Mucosa of rectum (tissue), 2 donors: Measurements from ENCODE around the gene AICDA.
A peak's percentile ranks its signal among the peaks of the same experiment; 100 is the strongest.
"Not testable (repeated sequence)": the region's sequence is repeated elsewhere in the genome, so short reads cannot be mapped to it uniquely, and the experiment has no call there.

ENCODE experiments used
- H3K27ac ChIP-seq, 2 donors: one replicate each; pipeline ENCODE4 v1.7.0; 2013; ENCODE audit warnings: inconsistent platforms in 2 of 2, low read depth in 2 of 2, low read length in 2 of 2
- H3K27me3 ChIP-seq, 2 donors: one replicate each; pipeline ENCODE4 v1.7.0; 2013; ENCODE audit warnings: low read length in 2 of 2; ENCODE audit not compliant: control insufficient read depth in 2 of 2, insufficient read depth in 2 of 2
- H3K36me3 ChIP-seq, 2 donors: one replicate each; pipeline ENCODE4 v1.7.0; 2013; ENCODE audit warnings: low read length in 2 of 2; ENCODE audit not compliant: control insufficient read depth in 2 of 2, insufficient read depth in 2 of 2
- H3K4me1 ChIP-seq, 2 donors: one replicate each; pipeline ENCODE4 v1.7.0; 2013; ENCODE audit warnings: low read length in 2 of 2, mild to moderate bottlenecking in 1 of 2; ENCODE audit not compliant: control insufficient read depth in 2 of 2, insufficient read depth in 2 of 2
- H3K4me3 ChIP-seq, 2 donors: one replicate each; pipeline ENCODE4 v1.7.0; 2013; ENCODE audit warnings: low read length in 2 of 2
- H3K9ac ChIP-seq, 2 donors: one replicate each; pipeline ENCODE4 v1.7.0; 2013; ENCODE audit warnings: low read length in 2 of 2, low read depth in 1 of 2, mild to moderate bottlenecking in 1 of 2
- H3K9me3 ChIP-seq, 2 donors: one replicate each; pipeline ENCODE4 v1.7.0; 2013; ENCODE audit warnings: low read length in 2 of 2; ENCODE audit not compliant: control insufficient read depth in 2 of 2
- donor health status: healthy.
- donor health status: Normal muscosa, but diverticular disease.

AICDA gene

GRCh38 chr12:8590842-8591545, 21.7 kb downstream of the AICDA start:
- no peak overlapping the region for H3K4me3 ChIP-seq
- H3K27me3 ChIP-seq: no peaks in the 10 kb centered on the region
- no peak overlapping the region for H3K9ac ChIP-seq
- no peak overlapping the region for H3K27ac ChIP-seq
- H3K4me1 ChIP-seq: no peaks in the 10 kb centered on the region
- H3K36me3 ChIP-seq: no peaks in the 10 kb centered on the region
- no peaks in the 10 kb centered on the region for H3K9me3 ChIP-seq

- Histone ChIP-seq H3K4me3 (no peak overlapping the region), H3K36me3 (no peaks in the 10 kb centered on the region), H3K27me3 (no peaks in the 10 kb centered on the region), H3K27ac (no peak overlapping the region), H3K9me3 (no peaks in the 10 kb centered on the region), H3K4me1 (no peaks in the 10 kb centered on the region), H3K9ac (no peak overlapping the region)
These were observed 23.0 kb downstream of the AICDA start for GRCh38 chr12:8589679-8590078.

DNA sequence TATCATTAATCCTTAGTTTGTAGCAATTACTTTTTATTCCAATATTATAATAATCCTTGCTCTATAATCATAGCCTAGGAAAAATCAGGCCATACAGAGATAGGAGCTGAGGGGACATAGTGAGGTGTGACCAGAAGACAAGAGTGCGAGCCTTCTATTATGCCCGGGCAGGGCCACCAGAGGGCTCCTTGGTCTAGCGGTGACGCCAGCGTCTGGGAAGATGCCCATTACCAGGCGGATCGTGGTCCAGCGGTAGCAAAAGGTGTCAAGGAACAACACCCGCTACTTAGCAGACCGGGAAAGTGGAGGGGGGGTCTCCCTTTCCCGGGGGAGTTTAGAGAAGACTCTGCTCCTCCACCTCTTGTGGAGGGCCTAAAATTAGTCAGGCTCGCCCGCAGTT, 28.2 kb downstream of the AICDA start:
- not testable (repeated sequence) for H3K4me1 ChIP-seq

GRCh38 chr12:8584004-8584403, 28.7 kb downstream of the AICDA start:
- H3K36me3 ChIP-seq: no peaks in the 10 kb centered on the region
- no peak overlapping the region for H3K27ac ChIP-seq
- H3K27me3 ChIP-seq: no peaks in the 10 kb centered on the region
- no peak overlapping the region for H3K4me3 ChIP-seq
- no peaks in the 10 kb centered on the region for H3K9me3 ChIP-seq
- no peaks in the 10 kb centered on the region for H3K4me1 ChIP-seq
- H3K9ac ChIP-seq: no peak overlapping the region

More for the DNA sequence above, 28.2 kb downstream of the AICDA start:
- not testable (repeated sequence) for H3K27ac ChIP-seq, H3K36me3 ChIP-seq, H3K27me3 ChIP-seq, H3K9me3 ChIP-seq, H3K9ac ChIP-seq, H3K4me3 ChIP-seq

DNA sequence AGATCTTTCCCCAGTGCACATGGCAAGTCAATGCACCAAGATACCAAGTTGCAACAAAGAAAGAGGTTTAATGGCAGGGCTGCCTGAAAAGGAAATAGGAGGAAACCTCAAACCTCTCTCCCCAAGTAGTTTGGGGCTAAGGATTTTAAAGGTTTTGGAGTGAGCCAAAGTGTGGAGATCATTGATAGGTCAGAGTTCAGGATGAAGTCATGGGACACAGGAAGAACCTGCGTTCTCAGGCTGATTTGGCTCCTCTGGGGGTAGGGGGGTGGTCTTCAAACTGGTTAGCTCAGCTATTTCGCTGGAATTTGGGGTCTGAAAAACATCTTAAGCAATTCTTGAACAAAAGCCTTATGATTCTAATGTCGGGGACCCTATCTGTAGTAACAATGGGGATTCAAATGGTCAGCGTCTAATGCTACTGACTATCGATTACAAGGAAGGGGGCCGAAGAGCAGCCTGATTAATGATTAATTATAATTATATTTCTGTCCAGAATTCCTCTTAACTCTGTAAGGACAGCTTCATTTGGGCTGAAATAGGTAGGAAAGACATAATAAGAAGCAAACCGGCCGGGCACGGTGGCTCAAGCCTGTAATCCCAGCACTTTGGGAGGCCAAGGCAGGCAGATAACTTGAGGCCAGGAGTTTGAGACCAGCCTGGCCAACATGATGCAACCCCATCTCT, 31.4 kb downstream of the AICDA start:
- Histone ChIP-seq H3K27me3 (no peaks in the 10 kb centered on the region), H3K9ac (no peak overlapping the region), H3K9me3 (no peaks in the 10 kb centered on the region), H3K36me3 (no peaks in the 10 kb centered on the region), H3K4me3 (no peak overlapping the region), H3K4me1 (no peaks in the 10 kb centered on the region), H3K27ac (no peak overlapping the region)

- H3K4me3 ChIP-seq: no peak overlapping the region
- H3K9me3 ChIP-seq: no peaks in the 10 kb centered on the region
- no peak overlapping the region for H3K9ac ChIP-seq
- H3K27ac ChIP-seq: no peak overlapping the region
- no peaks in the 10 kb centered on the region for H3K4me1 ChIP-seq
- H3K27me3 ChIP-seq: no peaks in the 10 kb centered on the region
- no peaks in the 10 kb centered on the region for H3K36me3 ChIP-seq
These were observed 34.8 kb downstream of the AICDA start for GRCh38 chr12:8577879-8578278.

DNA sequence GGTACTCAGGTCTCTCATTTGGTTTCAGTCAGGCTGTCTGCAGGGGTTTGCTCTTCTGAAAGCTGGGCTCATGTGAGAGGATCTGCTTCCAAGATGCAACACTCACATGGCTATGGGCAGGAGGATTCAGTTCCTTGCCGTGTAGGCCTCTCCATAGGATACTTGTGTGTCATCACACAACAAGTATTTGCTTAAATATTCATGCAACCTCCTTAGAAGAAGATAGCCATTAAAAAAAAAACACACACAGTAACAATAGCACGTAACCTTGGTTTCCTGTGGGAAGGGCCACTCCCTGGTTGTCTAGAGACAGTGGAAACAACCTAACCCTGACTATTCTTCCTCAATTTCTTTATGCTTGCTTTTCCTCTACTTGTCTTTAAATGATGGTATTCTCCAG, 40.2 kb downstream of the AICDA start:
- no peak overlapping the region for H3K9ac ChIP-seq
- H3K36me3 ChIP-seq: no peaks in the 10 kb centered on the region
- H3K27me3 ChIP-seq: no peaks in the 10 kb centered on the region
- no peaks in the 10 kb centered on the region for H3K4me1 ChIP-seq
- no peaks in the 10 kb centered on the region for H3K9me3 ChIP-seq
- no peak overlapping the region for H3K4me3 ChIP-seq
- no peak overlapping the region for H3K27ac ChIP-seq

DNA sequence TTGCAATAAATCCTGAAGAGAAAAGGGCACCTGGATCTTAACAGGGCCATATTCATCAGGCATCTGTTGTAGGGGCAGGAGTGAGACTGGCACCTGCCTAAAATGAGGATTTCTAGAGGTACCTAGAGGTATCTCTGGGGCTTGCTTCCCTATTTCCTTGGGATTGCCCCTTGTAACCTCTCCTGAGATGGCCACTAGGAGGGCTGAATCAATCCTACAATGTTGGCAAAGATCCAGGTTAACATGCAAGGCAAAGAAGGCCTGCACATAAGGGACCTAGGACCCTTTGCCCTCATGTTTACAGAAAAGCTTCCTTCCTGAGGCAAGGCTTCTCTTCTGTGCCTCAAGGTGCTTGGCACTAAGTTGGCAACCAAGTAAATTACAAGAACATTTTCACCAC, 46.1 kb downstream of the AICDA start:
- Histone ChIP-seq H3K27ac (peak overlapping the region in 1 of 2 donors; percentile 29), H3K9me3 (no peaks in the 10 kb centered on the region), H3K9ac (no peak overlapping the region), H3K4me1 (no peaks in the 10 kb centered on the region), H3K4me3 (no peak overlapping the region), H3K36me3 (no peaks in the 10 kb centered on the region), H3K27me3 (no peaks in the 10 kb centered on the region)

DNA sequence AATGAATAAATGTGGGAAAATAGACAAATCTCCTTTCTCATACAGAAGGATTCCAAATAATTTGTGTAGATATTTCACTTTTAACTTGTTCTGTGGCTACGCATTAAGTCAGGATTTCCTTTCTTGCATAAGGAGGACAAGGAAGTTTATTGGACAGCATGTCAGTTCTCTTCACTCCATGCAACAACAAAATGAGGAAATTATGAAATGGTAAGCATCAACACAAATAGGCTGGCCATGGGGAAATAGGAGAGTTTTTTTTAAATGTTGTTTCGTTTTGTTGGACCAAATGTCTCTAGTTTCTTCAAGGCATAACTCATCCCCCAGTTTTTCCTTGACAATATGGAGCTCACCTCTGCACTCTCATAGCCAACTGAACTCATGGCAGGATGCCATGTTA, 46.6 kb downstream of the AICDA start:
- not testable (repeated sequence) for H3K4me3 ChIP-seq, H3K9me3 ChIP-seq, H3K27me3 ChIP-seq, H3K4me1 ChIP-seq, H3K9ac ChIP-seq, H3K36me3 ChIP-seq
- peak overlapping the region in 1 of 2 donors; percentile 29 for H3K27ac ChIP-seq

GRCh38 chr12:8564656-8565055, 48.0 kb downstream of the AICDA start:
- Histone ChIP-seq H3K27ac (no peak overlapping the region), H3K4me1 (no peaks in the 10 kb centered on the region), H3K36me3 (no peaks in the 10 kb centered on the region), H3K4me3 (no peak overlapping the region), H3K9ac (no peak overlapping the region), H3K9me3 (no peaks in the 10 kb centered on the region), H3K27me3 (no peaks in the 10 kb centered on the region)
